Measurements from ENCODE around the gene DHRS7B. TPM values are rescaled to one million over a fixed set of nuclear protein-coding genes. Genes with fewer than 3 reads are reported as not detected.
"Not testable (repeated sequence)": the region's sequence is repeated elsewhere in the genome, so short reads cannot be mapped to it uniquely, and the experiment has no call there.

DHRS7B gene
- polyA plus RNA-seq, 4 donors = 20.2 to 40.2 (median 33.7) TPM

DNA sequence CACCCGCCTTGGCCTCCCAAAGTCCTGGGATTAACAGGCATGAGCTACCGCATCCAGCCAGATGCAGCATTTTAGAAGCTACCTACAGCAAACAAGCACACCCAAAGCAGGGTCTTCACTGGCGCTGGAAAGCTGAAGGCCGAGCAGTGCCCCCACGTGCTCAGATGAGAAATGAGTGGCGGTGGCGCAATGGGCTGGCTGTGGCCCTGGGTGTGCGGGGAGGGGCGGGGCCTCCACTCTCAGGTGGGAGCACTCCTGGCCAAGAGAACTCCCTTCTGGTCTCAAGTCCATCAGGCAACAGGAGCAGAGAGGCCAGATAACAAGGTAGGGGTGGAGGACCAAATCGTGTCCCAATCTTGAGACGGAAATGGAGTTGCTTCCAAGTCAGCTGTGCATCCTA lies 75.1 kb downstream of the DHRS7B start:
- DNase-seq (ENCODE audit: low read depth in 4 of 4, low spot score in 3 of 4) = no peak

DNA sequence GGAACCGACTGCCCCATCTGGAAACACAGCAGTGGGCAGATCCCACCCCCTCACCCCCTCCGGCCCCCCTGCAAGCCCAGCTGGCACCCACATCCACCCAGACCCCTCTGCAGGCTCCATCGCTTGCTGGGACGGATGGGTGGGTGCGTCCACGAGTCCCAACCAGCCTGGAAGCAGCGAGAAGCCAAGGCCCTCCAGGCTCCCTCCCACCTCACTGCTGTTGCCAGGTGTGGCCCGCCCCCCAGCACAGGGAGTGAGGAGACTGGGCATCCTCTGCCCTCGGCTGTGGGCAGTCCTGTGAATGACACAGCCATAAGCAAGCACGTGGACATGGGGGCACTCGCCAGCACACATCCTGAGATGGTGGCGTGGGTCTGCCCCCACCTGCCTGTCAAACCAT lies 75.7 kb downstream of the DHRS7B start:
- no peak for DNase-seq (ENCODE audit: low read depth in 4 of 4, low spot score in 3 of 4)

DNA sequence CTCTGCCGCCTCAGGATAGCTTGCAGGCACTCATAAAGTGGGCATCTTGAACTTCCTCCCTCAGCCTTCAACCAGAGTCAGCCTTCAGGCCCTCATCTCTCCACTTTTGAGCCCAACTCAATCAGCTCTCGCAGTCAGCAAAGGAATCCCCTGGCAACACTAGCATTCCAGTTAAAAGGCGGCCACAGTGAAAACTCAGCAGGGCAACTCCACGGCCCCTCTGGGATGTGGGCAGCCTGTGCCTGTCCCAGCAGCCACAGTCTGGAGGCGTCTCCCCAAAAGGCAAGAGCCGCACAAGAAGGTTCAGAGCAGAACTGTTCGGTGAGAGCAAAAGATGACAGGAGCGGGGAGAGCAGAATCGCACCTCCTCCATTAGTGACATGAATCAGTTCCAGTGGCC lies 78.2 kb downstream of the DHRS7B start:
- DNase-seq (ENCODE audit: low read depth in 4 of 4, low spot score in 3 of 4) = no peak

DNA sequence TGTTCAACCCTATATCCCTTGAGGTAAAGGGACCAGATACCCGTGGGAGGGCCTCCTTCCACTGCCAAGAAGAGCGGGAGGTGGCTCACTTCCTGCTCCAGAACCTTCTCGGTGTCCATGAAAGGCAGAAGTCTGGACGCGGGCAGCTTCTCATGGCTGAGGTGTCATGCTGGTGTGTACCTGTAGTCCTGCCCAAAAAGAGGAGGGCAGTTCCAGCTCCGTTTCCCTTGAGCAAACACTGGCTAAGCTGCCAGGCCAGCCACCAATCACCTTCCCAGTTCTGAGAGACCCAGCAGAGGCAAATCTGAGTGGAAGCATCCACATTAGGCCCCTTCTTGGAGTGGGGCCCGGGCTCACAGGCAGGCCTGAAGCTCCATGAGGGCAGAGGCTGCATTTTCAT lies 81.6 kb downstream of the DHRS7B start:
- DNase-seq (ENCODE audit: low read depth in 4 of 4, low spot score in 3 of 4) = no peak

DNA sequence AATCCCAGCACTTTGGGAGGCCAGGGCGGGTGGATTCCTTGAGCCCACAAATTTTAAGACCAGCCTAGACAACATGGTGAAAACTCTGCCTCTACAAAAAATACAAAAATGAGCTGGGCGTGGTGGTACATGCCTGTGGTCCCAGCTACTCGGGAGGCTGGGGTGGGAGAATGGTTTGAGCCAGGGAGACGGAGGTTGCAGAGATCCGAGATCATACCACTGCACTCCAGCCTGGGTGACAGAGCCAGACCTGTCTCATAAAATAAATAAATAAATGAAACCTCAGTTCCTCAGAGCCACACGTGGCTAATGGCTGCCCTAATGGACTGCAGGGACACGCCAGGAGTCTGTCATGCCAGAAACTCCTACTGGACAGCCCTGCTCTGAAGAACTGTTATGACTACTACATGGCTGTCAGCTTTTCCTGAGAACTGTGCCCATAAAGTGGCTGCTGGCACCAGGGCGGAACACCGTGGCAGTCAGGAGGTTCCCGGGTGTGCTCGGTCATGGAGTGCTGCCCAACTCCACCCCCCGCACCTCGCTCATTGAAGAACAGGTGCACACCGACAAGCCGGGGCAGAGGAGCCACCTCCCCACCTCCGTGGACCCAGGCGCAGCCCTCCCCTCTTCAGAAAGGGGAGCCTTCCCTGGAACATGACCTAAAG lies 82.9 kb downstream of the DHRS7B start:
- DNase-seq (ENCODE audit: low read depth in 4 of 4, low spot score in 3 of 4) = no peak

DNA sequence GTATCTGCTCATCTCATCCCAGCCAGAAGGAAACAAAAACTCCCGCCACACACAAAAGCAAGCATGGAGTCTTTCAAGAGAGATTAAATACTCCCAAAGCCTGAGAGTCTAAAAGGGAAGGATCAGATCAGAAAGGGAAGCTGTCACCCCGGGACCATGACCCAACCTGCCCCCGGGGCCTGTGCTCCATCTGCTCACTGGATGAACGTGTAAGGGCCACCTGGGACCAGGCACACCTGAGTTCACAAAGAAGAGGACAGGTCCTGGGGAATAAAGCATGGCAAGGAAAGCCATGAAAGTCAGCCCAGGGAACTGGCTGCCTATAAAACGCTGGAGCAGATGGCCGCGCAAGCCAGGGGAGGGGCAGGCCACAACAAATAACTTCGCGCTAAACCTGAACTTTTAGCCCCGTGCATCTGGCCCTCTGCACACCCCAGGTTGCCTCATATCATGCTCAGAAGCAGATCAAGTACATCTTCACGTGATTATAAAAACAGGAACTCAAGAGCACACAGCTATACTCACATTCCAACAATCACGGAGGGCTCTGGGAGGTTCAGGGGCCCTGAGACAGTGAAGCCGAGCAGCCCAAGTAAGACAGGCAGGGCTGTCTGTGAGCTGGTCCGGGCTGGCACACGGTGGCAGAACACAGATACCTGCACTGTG lies 83.8 kb downstream of the DHRS7B start:
- DNase-seq (ENCODE audit: low read depth in 4 of 4, low spot score in 3 of 4) = no peak

DNA sequence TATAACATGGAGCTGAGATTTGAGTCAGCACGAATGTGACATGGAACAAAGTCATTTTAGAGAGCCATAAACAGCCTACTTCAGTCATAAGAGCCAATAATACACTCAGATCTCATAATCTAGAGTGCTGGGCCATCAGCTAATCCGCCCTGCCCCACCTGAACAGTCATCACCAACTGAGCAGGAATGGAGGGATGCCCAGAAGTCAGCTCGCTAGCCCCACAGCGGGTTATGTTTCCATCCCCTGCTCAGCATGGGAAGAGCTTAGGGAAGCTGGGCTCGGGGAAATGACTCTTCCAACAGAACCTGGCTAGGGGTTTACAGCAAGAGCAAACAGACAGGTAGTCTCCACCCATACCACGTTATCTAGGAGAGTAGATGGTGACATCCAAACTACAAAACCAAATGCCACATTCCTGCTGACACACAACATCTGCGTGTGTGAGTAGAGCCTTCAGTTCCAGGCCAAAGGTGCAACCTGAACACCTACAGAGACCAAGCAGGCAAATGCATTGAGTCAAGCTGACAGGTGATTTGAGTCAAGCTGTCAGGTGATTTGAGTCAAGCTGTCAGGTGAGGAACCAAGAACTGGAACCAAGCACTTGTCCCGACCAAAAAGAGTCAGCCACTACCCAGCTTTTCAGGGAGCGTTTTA lies 85.2 kb downstream of the DHRS7B start:
- no peak for DNase-seq (ENCODE audit: low read depth in 4 of 4, low spot score in 3 of 4)

DNA sequence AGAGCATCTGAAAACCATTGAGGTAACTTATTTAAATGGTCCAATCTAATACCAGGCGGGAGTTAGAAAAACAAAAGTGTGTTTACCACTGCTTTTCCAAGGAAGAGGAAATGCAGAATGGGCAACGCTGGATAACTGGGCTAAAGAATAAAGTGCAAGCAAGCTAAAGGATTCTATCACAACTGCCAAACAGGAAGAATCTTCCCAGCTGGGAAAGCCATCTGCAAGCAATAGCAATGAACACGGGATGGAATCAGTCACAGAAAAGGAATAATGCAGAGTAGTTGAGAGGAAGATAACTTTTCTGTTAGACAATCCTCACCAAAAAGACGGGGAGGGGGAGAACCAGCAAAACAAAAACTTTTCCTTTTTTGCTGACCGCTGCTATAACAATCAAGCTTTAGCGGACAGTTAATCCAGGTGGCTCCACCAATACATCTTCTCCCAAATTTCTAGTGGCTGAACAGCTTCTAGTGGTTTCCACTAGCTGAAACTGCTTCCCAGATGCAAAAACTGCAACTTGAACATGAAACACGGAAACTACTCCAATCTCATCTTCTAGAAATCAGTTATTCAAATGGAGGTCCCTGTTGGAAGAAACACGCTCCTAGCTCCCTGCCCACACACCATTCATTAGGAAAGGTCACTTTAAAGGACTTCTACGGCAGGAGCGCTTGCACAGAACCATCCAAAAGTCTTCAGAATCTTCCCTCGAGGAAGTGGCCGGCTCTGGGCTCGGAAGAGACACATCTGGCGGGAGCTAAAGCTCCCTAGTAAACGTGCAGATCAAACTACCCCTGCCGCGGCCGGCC lies 86.3 kb downstream of the DHRS7B start:
- no peak for DNase-seq (ENCODE audit: low read depth in 4 of 4, low spot score in 3 of 4)

DNA sequence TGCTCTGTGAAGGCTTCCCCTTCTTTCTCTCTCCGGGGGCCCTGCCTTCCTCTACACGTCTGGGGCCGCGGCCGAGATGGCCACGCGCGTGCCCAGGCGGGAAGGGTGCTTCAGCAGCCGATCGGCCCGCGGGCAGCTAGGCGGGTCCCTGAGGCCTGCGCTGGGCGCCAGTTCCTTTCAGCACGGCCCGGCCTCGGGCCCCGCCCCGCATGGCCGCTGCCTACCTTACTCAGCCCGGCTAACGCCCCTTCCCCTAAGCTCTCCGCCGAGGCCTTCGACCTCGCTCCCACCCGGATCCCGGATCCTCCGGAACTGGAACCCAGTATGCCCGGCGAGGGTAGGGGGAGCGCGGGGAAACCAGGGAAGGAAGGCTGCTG lies 86.9 kb downstream of the DHRS7B start:
- DNase-seq (ENCODE audit: low read depth in 4 of 4, low spot score in 3 of 4) = no peak

DNA sequence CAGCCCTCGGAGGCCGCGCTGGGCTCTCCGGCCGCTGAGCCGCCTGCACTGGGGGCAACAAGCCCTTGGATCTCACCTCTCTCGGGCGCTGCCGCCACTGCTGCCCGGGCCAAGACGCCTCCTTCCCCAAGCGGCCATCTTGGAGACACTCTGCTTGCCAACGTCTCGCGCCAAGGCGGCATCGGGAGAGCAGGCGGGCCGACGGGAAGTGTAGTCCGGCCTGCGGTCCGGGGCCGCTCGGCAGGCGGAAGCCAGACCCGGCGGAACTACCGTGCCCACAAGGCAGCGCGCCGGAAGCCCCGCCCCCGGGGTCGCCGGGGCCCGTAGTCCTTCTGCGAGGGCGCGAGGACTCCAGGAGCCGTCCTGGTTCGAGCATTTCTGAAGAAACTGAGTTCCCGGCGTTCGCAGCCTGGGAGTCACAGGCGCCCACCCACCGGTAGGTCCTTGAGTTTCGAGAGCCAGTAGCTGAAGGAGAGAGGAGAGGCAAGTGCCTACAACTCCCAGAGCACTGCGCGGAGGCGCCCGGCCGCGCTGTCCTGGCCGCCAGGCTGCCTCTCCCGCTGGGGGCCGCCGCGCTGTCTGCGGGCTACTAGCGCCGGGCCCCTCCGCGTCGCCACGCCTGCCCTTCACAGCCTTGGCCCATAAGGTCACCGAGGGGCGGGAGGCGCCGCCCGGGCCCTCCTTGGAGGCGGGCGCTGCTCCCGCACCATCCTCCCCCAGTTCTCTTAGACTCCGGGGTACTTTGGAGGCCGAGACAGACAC lies 87.4 kb downstream of the DHRS7B start, which contains the start of gene TMEM11:
Gene TMEM11 (minus strand): TSS at position 147 of the 762 bp plus-strand sequence. CDS start 9 bp downstream, at position 138.
- DNase-seq (ENCODE audit: low read depth in 4 of 4, low spot score in 3 of 4) = peak; percentile 83 to 89 (median 86)

DNA sequence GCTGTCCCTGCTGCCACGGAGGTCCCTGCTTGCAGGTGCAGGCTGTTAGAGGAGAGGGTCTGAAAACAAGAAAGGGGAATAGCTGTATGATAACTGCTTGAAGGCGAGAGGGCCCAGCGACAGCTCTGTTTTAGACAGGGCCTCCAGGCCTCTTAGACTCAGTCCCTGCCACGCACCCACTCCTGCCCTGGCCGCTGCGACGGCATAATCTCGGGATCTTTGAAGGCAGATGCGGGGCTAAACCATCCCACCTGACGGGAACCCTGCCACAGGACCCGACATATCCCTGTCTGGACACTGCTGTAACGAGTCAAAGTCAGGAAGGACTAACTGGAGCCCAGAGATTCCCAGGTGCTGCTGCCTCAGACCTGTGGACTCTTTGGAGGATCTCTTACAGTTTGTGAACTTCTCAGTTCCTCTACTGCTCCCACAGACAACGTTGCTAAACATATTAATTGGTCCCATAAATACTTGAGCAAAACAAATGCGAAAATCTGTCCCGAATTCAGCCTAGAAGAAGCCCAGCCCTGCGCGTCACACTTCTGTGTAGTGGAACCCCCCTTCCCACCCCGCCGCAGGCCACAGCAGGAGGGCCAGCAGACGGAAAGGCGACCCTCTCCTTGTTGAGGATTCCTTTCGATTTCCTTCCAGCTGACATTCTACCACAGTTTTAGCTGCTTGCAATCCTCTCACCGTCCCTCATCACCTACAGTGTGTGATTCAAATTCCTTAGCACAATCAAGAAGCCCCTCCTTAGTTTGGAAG lies 88.2 kb downstream of the DHRS7B start:
- no peak for DNase-seq (ENCODE audit: low read depth in 4 of 4, low spot score in 3 of 4)

DNA sequence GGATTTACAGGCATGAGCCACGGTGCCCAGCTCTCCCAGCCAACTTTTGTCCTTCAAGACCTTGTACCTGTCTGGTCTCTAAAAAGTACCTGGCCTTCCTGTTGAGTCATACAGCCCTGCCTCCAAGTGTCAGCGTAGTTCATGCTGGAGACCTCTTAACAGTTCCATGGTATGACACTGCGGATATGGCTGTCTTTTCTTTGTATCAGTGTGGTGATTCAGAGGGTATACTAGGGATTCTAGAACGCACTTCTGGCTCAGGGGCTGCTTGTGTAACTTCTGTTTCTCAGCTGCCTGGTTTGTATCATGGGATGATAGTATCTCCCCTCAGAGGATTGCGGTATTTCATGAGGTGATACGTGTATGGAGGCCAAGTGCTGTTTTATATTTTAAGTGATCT lies 89.2 kb downstream of the DHRS7B start:
- no peak for DNase-seq (ENCODE audit: low read depth in 4 of 4, low spot score in 3 of 4)

DNA sequence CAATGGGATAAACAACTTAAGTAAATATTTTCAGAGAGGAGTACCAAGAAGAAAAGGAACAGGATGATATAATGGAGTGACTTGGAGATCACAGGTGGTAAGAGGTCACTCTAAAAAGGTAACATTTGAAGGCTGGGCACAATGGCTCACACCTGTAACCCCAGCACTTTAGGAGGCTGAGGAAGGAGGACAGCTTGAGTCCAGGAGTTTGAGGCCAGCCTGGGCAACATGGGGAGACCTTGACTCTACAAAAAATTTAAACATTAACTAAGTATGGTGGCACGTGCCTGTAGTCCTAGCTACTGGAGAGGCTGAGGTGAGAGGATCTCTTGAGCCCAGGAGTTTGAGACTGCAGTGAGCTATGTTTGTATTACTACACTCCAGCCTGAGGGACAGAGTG lies 90.6 kb downstream of the DHRS7B start:
- DNase-seq (ENCODE audit: low read depth in 4 of 4, low spot score in 3 of 4) = no peak

DNA sequence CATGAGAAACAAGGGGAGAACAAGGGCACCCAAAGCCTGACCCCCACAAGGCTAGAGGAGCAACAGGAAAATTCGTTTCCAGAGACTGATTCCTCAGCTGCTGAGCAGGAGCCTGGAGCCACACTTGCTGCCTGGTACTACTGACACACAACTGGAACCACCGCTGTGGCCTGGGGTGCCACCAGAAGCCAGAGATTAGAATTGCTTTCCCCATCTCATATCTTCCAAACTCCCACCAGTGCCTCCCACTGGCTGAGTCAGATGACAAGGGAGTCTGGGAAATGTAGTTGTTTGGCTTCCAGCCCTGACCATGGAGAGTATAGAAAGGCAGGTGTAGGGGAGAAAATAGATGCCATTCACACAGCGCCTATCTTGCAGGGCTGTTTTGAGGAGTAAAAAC lies 91.3 kb downstream of the DHRS7B start:
- DNase-seq (ENCODE audit: low read depth in 4 of 4, low spot score in 3 of 4) = no peak

DNA sequence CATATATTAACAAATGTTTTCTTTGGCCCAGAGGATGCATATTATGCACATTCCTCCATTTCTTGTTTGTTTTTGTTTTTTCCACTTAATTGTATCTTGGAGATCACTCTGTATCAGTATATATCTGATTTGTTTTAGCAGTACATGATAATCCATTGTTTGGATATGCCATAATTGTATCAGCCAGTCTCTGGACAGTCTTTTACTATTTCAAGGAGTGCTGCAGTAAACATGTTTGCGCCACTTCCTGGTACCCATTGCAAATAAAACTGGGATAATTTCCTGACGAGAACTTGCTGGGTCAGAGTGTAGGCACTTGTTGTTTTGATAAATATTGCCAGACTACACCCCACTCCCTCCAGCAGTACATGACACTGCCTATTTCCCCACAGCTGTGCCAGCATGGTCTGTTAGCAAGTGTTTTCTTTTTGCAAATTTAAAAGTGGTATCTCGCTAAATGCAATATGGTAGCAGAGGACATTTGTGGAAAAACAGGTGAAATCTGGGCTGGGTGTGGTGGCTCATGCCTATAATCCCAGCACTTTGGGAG lies 92.1 kb downstream of the DHRS7B start:
- DNase-seq (ENCODE audit: low read depth in 4 of 4, low spot score in 3 of 4) = no peak

DNA sequence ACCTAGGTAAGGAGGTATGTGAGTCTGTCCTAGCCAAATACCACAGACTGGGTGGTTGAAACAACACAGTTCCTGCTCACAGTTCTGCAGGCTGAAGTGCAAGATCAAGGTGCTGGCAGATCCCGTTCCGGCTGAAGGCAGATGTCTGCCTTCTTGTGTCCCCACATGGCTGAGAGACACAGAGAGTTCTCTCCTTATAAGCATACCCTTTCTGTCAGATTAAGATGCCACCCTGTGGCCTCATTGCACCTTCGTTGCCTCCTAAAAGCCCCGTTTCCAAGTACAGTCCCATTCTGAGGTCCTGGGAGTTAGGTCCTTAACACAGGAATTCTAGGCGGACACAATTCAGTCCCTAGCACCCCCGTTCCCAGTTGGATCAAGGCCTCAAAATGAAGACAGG lies 96.3 kb downstream of the DHRS7B start:
- DNase-seq (ENCODE audit: low read depth in 4 of 4, low spot score in 3 of 4) = no peak

DNA sequence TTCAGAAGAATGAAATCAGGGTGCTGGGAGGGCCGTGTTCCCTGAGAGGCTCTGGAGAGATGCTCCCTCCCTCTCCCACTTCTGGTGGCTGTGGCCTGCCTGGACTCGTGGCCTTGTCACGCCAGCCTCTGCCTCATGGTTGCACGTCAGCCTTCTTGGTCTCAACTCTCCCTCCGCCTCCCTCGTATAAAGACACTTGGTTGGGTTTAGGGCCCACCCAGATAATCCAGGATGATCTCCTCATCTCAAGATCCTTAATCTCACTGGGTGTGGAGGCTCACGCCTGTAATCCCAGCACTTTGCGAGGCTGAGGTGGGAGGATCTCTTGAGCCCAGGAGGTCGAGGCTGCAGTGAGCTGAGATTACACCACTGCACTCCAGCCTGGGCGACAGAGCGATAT lies 100.5 kb downstream of the DHRS7B start:
- not testable (repeated sequence) for DNase-seq (ENCODE audit: low read depth in 4 of 4, low spot score in 3 of 4)

DNA sequence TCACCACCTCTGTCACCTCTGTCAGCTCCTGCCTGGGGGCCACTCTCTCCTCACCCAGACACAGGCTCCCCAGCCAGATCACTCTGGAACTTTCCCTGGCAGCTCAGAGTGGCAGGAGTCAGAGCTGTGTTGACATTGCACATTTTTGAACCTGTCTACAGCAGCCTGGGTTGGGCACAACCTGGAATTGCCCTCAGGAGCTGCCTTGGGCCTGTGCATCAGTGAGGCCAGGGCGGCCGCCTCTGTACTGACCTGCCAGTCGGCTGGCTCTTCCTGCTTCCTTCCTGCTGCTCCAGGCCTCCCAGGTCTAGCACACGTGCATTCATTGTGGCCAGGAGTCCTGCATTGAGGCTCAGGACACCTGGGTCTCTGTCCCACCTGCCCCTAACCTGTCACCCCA lies 101.3 kb downstream of the DHRS7B start:
- no peak for DNase-seq (ENCODE audit: low read depth in 4 of 4, low spot score in 3 of 4)

DNA sequence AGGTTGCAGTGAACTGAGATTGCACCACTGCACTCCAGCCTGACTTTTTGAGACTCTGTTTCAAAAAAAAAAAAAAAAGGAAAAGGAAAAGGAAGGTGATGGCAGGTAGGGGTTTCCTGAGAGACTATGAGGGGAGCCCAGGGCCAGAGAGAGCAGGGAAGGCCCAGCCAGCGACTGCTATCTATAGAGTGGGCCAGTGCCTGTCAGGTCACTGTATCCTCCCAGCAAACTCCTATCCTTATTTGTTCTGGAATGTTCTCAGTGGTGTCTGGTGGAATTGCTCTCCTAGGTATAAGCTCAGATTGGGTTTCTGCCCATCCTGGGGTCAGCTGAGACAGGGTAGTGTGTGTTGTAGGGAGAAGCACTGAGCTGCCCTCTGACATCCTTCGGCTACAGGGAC lies 102.1 kb downstream of the DHRS7B start:
- no peak for DNase-seq (ENCODE audit: low read depth in 4 of 4, low spot score in 3 of 4)

Measured in left renal pelvis (tissue), 4 donors.